NB4 (cell line): ENCODE measurements around the gene ERVW-1.

ENCODE experiments used
- CTCF ChIP-seq: IDR thresholded peaks from one replicate; pipeline ENCODE4 v1.5.1; 2012; ENCODE audit warnings: low read depth, low read length
- MYC ChIP-seq: IDR thresholded peaks from 2 replicates; pipeline ENCODE4 v1.6.1; 2011; ENCODE audit warnings: low read depth, low read length
- POLR2A ChIP-seq: IDR thresholded peaks from 2 replicates; pipeline ENCODE4 v1.6.1; 2011; ENCODE audit warnings: mild to moderate bottlenecking; ENCODE audit not compliant: insufficient read length; ENCODE audit errors: extremely low read depth

- TF ChIP-seq CTCF (no peak), POLR2A (no peak), MYC (no peak)
These were observed 50.6 kb downstream of the ERVW-1 start for GRCh38 chr7:92427193-92427592.
